Activated naive CD4-positive, alpha-beta T cell treated with anti-CD3 and anti-CD28 coated beads, Interleukin-2, amount 50 U/mL, for 24 hours (primary cell): ENCODE data around the gene SLC6A19.

Experiments used
- H3K27ac Mint-ChIP-seq: one replicate; pipeline ENCODE4 v1.8.0; 2021; ENCODE audit warnings: mild to moderate bottlenecking, mixed read lengths
- H3K27me3 Mint-ChIP-seq: one replicate; pipeline ENCODE4 v1.8.0; 2021; ENCODE audit warnings: mixed read lengths
- H3K36me3 Mint-ChIP-seq: one replicate; pipeline ENCODE4 v1.8.0; 2021; ENCODE audit warnings: mixed read lengths
- H3K4me1 Mint-ChIP-seq: one replicate; pipeline ENCODE4 v1.8.0; 2021; ENCODE audit warnings: mixed read lengths
- H3K4me3 Mint-ChIP-seq: one replicate; pipeline ENCODE4 v1.8.0; 2021; ENCODE audit warnings: mild to moderate bottlenecking, mixed read lengths
- H3K9me3 Mint-ChIP-seq: one replicate; pipeline ENCODE4 v1.8.0; 2021; ENCODE audit warnings: mixed read lengths

The SLC6A19 gene

GRCh38 chr5:1162276-1162675, 39.1 kb upstream of the SLC6A19 start:
- Mint-ChIP-seq H3K4me3 (no peak overlapping the region), H3K9me3 (no peaks in the 10 kb centered on the region), H3K4me1 (no peaks in the 10 kb centered on the region), H3K27me3 (peaks cover 18% of the 10 kb centered on the region), H3K27ac (no peak overlapping the region), H3K36me3 (peaks cover 2% of the 10 kb centered on the region)

- no peak overlapping the region for H3K4me3 Mint-ChIP-seq
- H3K27ac Mint-ChIP-seq = no peak overlapping the region
- no peaks in the 10 kb centered on the region for H3K36me3 Mint-ChIP-seq
- H3K9me3 Mint-ChIP-seq = no peaks in the 10 kb centered on the region
- H3K27me3 Mint-ChIP-seq = peaks cover 13% of the 10 kb centered on the region
- no peaks in the 10 kb centered on the region for H3K4me1 Mint-ChIP-seq
Measured at GRCh38 chr5:1162751-1163150, 38.6 kb upstream of the SLC6A19 start.

GRCh38 chr5:1163366-1163765, 38.0 kb upstream of the SLC6A19 start:
- Mint-ChIP-seq H3K27me3 (peaks cover 11% of the 10 kb centered on the region), H3K9me3 (no peaks in the 10 kb centered on the region)

GRCh38 chr5:1163879-1164278, 37.5 kb upstream of the SLC6A19 start:
- Mint-ChIP-seq H3K9me3 (no peaks in the 10 kb centered on the region), H3K36me3 (no peaks in the 10 kb centered on the region), H3K27me3 (peaks cover 9% of the 10 kb centered on the region), H3K4me3 (no peak overlapping the region), H3K27ac (no peak overlapping the region), H3K4me1 (peaks cover 7% of the 10 kb centered on the region)

More at GRCh38 chr5:1163366-1163765, 38.0 kb upstream of the SLC6A19 start:
- no peaks in the 10 kb centered on the region for H3K36me3 Mint-ChIP-seq
- no peak overlapping the region for H3K27ac Mint-ChIP-seq
- no peak overlapping the region for H3K4me3 Mint-ChIP-seq
- peaks cover 6% of the 10 kb centered on the region for H3K4me1 Mint-ChIP-seq

GRCh38 chr5:1164696-1165630, 36.4 kb upstream of the SLC6A19 start:
- Mint-ChIP-seq H3K36me3 (no peaks in the 10 kb centered on the region), H3K4me3 (no peak overlapping the region), H3K27me3 (peaks cover 5% of the 10 kb centered on the region), H3K4me1 (peaks cover 7% of the 10 kb centered on the region), H3K27ac (no peak overlapping the region), H3K9me3 (no peaks in the 10 kb centered on the region)

GRCh38 chr5:1165864-1166263, 35.5 kb upstream of the SLC6A19 start:
- peaks cover 7% of the 10 kb centered on the region for H3K4me1 Mint-ChIP-seq
- no peak overlapping the region for H3K4me3 Mint-ChIP-seq
- peaks cover 2% of the 10 kb centered on the region for H3K27me3 Mint-ChIP-seq
- no peaks in the 10 kb centered on the region for H3K36me3 Mint-ChIP-seq
- H3K9me3 Mint-ChIP-seq = no peaks in the 10 kb centered on the region
- no peak overlapping the region for H3K27ac Mint-ChIP-seq

GRCh38 chr5:1166370-1166769, 35.0 kb upstream of the SLC6A19 start:
- Mint-ChIP-seq H3K4me3 (no peak overlapping the region), H3K36me3 (no peaks in the 10 kb centered on the region), H3K27me3 (peaks cover 2% of the 10 kb centered on the region), H3K9me3 (no peaks in the 10 kb centered on the region), H3K27ac (no peak overlapping the region), H3K4me1 (peaks cover 7% of the 10 kb centered on the region)

GRCh38 chr5:1167361-1167727, 34.1 kb upstream of the SLC6A19 start:
- Mint-ChIP-seq H3K4me3 (no peak overlapping the region), H3K27me3 (peaks cover 2% of the 10 kb centered on the region), H3K9me3 (no peaks in the 10 kb centered on the region), H3K27ac (no peak overlapping the region), H3K4me1 (peaks cover 7% of the 10 kb centered on the region), H3K36me3 (no peaks in the 10 kb centered on the region)

- peaks cover 10% of the 10 kb centered on the region for H3K4me1 Mint-ChIP-seq
- H3K27ac Mint-ChIP-seq = no peak overlapping the region
- peak overlapping the region; percentile 79 for H3K4me3 Mint-ChIP-seq
- no peaks in the 10 kb centered on the region for H3K9me3 Mint-ChIP-seq
- peaks cover 2% of the 10 kb centered on the region for H3K27me3 Mint-ChIP-seq
- H3K36me3 Mint-ChIP-seq = no peaks in the 10 kb centered on the region
Measured at GRCh38 chr5:1167728-1168709, 33.4 kb upstream of the SLC6A19 start.

GRCh38 chr5:1168796-1169195, 32.6 kb upstream of the SLC6A19 start:
- H3K4me1 Mint-ChIP-seq = peaks cover 10% of the 10 kb centered on the region
- peaks cover 2% of the 10 kb centered on the region for H3K27me3 Mint-ChIP-seq
- H3K9me3 Mint-ChIP-seq = no peaks in the 10 kb centered on the region
- no peak overlapping the region for H3K4me3 Mint-ChIP-seq
- no peak overlapping the region for H3K27ac Mint-ChIP-seq
- H3K36me3 Mint-ChIP-seq = no peaks in the 10 kb centered on the region

GRCh38 chr5:1169211-1170115, 31.9 kb upstream of the SLC6A19 start:
- Mint-ChIP-seq H3K36me3 (no peaks in the 10 kb centered on the region), H3K4me1 (peaks cover 10% of the 10 kb centered on the region), H3K4me3 (no peak overlapping the region), H3K27me3 (peaks cover 2% of the 10 kb centered on the region), H3K27ac (no peak overlapping the region), H3K9me3 (no peaks in the 10 kb centered on the region)

GRCh38 chr5:1171340-1171941, 30.0 kb upstream of the SLC6A19 start:
- H3K4me3 Mint-ChIP-seq = no peak overlapping the region
- H3K36me3 Mint-ChIP-seq = no peaks in the 10 kb centered on the region
- H3K27ac Mint-ChIP-seq = no peak overlapping the region
- no peaks in the 10 kb centered on the region for H3K9me3 Mint-ChIP-seq
- peaks cover 2% of the 10 kb centered on the region for H3K27me3 Mint-ChIP-seq
- H3K4me1 Mint-ChIP-seq = peaks cover 10% of the 10 kb centered on the region

GRCh38 chr5:1172007-1172581, 29.3 kb upstream of the SLC6A19 start:
- Mint-ChIP-seq H3K9me3 (no peaks in the 10 kb centered on the region), H3K4me3 (no peak overlapping the region), H3K4me1 (peaks cover 10% of the 10 kb centered on the region), H3K27me3 (peaks cover 2% of the 10 kb centered on the region), H3K27ac (no peak overlapping the region), H3K36me3 (no peaks in the 10 kb centered on the region)

- Mint-ChIP-seq H3K27me3 (peaks cover 2% of the 10 kb centered on the region), H3K4me3 (peak overlapping the region; percentile 15), H3K4me1 (peaks cover 10% of the 10 kb centered on the region), H3K36me3 (no peaks in the 10 kb centered on the region), H3K9me3 (no peaks in the 10 kb centered on the region), H3K27ac (no peak overlapping the region)
Measured at GRCh38 chr5:1172670-1173404, 28.6 kb upstream of the SLC6A19 start.
